Fibroblast of skin of left biceps (primary cell): ENCODE measurements around the gene LHX4.

ENCODE experiments used
- DNase-seq, 2 experiments: peaks; one replicate each; pipeline ENCODE4 v3.0.0-alpha.2; 2013; ENCODE audit warnings: low read depth in 2 of 2

The LHX4 gene

DNA sequence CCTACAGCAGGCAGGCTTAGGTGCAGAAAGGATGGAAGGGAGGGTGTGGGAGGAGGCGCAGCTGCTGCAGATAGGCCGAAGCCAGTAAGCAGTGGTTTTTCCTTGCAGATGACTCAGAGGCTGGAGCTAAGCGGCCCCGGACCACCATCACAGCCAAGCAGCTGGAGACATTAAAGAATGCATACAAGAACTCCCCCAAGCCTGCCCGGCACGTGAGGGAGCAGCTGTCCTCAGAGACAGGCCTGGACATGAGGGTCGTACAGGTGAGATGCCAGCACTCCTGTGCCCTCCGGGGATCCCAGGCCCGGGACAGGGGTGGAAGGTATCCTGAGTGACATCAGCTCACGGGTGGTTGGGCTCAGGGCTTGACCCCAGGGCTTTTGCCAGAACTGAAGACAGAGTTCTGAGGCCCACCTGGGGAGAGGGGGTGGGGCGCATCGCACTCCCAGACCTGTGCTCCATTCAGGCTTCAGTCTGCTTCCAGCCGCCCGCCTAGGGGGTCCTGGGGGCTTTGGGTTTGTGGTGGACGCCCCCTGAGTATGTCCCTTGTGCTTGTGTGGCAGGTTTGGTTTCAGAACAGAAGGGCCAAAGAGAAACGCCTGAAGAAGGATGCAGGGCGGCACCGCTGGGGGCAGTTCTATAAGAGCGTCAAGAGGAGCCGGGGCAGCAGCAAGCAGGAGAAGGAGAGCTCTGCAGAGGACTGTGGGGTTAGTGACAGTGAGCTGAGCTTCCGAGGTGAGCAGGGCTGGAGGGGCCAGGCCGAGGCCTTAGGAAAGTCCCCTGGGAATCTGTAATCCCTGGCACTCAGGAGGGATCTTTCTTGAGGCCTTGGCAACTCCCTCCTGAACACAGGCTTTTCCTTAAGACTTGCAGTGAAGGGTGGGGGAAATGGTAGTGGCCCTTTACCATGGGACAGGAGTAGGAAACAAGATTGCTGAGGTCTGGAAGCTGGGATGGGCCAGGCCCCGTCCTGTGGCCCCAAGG, 41.5 kb downstream of the LHX4 start:
- DNase-seq: peak; percentile 39 to 41

DNA sequence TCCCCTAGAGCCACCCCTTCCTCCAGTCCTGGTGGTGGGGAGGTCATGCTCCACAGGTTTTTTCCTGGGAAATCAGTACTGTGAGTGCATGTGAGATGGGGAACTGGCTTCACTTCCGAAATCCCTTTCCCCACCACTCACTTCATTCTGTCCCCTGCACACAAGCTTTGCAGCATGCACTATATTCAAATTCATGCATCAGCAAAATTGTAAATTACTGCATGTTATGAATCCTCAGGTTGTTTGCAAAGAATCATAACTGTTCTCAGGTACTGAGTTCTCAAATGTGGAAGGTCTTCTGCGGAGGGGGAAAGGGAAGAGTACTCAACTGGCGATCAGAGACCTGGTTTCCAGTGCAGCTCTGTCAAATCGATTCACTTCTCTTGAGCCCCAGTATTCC, 42.3 kb downstream of the LHX4 start:
- no peak for DNase-seq

DNA sequence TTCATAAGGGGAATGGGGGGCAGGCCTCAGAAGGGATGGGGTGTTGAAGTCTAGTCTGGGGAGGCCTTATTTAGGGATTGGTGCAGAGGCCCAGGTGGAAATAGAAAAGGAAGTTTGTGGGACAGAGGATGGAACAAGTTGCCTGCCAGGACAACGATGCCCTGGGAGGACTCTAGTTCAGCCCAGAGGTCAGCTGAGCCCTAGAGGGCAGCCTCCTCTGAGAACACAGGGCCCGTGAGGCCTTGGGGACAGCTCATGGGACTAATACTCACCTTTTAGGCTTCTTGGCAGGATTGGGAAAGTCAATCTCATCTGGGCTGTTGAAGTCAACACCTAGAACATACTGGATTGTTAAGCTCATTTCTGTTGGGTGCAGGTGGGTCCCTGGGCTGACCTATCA, 43.0 kb downstream of the LHX4 start:
- no peak for DNase-seq

DNA sequence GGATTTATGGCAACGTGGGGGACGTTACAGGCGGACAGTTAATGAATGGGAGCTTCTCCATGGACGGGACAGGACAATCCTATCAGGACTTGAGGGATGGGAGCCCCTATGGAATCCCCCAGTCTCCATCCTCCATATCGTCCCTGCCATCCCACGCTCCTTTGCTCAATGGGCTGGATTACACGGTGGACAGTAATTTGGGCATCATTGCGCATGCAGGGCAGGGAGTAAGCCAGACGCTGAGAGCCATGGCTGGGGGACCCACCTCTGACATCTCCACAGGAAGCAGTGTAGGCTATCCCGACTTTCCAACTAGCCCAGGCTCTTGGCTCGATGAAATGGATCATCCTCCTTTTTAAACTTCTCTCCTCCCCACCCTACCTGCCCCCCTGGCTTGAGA, 44.2 kb downstream of the LHX4 start:
- no peak for DNase-seq

DNA sequence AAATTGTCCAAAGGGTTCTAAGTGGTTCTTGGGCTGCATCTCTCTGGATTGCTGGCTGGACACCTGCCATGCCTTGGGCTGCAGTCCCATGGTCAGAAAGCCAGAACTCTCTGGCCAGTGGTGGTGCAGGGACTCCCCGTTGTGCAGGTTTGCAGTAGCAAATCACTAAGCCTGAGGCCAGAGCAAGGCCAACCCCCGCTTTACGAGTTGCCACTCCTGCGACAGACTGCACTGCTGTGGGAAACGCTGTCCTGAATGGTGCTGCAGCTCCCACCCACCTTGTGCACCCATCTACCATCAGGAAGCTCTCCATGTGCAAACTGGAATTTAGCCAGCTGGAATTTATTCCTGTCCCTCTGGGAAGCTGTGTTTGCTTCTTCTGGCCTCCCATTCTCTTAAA, 45.7 kb downstream of the LHX4 start:
- no peak for DNase-seq

DNA sequence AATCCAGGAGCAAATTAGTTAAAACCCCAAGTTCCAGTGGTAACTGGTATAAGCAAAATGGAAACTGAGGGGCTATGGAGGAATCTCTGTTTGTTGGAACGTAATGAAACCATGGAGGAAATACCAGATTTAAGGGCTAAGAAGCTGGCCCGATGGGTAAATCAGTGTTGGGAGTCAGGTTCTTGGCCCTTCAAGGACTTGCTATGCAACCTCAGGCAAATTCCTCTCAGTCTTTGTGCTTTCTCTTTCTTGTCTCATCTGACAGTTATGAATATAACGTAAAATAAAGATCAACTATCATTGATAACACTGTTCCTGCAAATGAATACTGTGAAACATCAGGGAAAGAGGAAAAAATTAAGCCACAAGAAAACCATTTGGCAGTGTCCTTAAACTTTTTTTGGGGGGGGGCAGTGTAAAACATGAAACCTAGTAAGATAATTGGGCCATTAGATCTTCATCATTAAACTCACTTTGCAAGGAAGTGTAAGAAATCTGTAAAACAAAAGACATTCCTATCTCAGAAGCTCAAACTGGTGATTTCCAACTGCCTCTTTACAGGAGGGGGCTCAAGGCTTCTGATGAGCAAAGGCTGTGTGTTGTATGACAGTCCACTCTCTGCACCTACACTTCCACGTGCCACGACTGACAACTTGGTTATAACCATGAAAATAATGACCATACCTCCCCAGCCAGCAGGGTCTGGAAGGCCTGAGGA, 47.6 kb downstream of the LHX4 start:
- DNase-seq: no peak

DNA sequence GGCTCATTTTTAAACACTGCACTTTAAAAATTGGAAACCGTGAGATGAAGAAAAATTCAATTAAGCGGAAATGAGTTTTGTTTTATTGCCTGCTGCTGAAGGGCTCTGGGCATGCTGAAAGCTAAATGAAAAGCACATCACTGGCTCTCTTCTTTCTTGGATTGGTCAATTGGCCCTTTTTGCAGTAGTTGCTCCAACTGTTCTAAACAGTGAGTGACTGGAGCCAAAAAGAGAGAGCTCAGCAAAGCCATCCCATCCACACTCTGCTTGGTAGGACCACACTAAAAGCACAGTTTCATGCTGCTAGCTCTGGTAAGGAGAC, 48.1 kb downstream of the LHX4 start:
- DNase-seq: no peak

DNA sequence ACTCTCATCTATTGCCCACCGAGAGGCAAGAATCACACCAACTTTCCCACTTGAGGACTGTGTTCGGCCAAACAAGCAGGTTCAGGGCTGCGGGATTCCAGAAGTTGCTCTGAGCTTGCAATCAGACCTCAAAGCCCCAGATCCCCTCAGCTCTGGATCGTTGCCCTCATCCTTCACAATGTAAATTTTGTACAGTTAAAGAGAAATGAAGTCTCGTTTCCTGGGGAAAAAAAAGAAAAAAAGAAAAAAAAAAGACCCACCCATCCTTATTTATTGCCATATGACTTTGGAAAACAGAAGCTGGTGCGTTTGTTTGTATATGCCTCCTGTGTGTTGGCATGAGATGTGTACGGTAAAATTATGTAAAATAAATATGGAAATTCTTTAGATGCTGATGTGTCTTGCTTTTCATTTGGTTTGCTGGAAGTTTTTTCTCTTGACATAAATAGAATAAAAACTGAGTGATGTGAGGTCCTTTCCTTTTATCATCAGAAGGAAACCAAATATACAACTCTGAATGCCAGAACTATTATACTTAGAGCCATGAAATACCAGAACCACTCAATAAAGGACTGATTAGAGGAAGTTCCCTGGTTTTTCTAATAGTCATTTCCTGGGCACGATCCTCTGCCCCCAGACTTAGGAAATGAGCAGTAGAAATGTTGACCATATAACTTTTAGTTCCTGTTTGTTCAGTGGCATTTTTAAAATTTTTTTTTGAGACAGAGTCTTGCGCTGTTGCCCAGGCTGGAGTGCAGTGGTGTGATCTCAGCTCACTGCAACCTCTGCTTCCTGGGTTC, 48.7 kb downstream of the LHX4 start:
- DNase-seq: no peak

DNA sequence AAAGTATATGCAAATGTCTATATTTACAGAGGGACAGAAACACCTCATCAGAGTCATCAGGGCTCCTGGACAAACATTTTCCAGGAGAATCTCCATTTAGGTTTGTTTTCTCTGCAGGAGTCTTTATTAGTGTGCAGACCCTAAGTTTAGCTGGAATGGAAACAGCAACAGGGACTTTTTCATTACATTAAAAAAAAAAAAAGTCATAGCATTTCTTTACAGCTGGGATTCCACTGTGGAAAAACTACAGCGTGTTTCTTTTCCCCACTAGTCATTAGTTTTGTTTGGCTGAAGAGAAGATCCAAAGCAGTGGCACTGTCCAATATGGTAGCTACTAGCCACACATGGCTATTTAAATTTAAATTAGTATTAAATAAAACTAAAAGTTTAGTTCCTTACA, 49.6 kb downstream of the LHX4 start:
- DNase-seq: no peak

DNA sequence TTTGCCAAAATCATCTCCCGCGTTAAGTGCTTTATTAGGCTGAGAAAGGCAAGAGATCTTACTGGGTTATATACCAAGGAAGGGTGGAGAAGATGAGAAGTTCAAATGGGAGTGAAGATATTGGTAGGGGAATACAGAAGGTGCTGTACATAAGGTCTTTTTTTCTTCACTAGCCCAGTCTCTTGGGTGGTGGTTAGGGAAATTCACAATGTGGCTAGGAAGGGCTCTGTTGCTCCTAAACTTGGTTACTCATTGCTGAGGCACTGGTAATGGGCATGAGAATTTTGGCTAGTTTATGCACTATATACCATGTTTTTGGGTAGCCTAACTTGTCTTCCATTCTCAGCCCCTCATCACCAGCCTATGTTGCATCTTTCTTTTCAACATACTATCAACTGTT, 50.6 kb downstream of the LHX4 start:
- DNase-seq: no peak

DNA sequence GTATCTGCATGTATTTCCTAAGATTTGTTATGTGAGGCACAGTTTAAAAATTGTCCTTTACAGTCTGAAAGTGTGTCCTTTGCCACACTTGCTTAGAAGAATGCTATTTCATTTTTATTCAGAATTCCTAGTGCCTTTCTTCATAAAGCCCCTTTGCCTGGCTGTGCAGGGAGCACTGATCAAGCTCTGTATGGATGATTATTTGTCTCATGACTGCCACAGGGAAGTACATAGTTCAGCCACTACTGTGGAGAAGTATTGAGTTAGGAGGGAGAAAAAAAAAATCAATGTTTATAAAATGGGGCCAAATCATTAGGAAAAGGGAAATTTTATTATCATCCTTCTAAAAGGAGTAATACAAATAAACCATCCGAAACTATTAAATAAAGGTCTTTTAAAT, 51.4 kb downstream of the LHX4 start:
- DNase-seq: no peak

DNA sequence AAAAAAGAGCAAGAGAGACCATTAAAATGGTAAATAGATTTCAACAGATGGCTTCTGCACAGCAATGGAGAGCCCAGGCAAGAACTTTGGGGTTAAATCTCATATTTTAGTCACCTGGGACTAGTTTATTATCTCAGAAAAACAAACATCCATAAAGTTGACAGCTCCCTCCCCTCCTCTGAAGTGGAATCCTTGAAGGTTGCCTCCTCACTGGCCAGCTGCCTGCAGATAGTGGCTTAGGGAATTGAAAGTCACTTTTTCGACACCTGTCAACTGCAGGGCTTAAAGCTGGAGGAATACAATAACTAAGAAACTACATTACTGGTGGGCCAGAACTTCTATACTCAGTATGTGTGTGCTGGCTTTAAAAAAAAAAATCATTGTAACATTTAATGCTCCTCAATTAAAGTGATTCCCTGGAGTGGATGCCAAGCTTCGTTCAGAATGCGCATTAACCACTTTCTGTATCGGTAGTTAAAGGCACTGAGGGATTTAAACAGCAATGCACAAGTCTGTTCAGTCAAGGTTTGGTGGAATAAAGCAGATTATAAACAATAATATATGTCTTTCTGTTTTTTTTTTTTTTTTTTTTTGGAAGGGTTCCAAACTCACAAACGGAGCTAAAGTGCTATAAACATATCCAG, 52.5 kb downstream of the LHX4 start:
- no peak for DNase-seq

DNA sequence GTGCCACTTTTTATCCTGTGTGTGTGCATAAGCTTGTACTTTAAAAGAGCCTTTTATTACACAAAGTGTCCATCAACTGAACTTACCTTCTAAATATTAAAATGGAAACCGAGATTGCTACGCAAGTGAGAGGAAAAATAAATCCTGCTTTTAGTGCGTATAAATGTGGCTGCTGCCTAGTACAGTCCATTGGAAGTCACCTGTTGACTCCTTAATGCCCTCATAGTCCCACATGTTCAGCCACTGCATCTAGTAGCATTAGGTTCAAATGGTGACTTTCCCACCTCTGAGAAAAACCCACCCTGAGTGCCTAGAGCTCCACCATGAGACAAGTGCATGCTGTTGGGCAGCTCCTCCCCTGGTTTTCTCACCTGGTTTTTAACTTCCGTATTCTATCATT, 53.0 kb downstream of the LHX4 start:
- no peak for DNase-seq

DNA sequence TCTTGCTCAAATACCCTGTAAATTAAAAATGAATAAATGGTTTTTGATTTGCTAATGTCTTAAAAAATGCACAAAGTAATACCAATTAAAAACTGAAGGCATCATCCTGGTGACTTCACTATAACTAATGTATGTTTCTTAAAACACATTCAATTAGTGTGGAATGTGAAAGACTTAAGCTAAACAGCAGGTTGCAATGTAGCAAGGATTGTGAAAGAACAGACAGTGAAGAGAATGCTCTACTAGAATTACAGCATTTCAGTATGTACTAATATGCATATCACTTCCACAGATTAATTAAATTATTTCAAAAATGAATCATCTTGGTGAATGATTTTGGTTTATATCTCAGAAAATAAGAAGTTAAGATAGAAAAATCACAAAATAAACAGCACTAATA, 56.4 kb downstream of the LHX4 start:
- no peak for DNase-seq

DNA sequence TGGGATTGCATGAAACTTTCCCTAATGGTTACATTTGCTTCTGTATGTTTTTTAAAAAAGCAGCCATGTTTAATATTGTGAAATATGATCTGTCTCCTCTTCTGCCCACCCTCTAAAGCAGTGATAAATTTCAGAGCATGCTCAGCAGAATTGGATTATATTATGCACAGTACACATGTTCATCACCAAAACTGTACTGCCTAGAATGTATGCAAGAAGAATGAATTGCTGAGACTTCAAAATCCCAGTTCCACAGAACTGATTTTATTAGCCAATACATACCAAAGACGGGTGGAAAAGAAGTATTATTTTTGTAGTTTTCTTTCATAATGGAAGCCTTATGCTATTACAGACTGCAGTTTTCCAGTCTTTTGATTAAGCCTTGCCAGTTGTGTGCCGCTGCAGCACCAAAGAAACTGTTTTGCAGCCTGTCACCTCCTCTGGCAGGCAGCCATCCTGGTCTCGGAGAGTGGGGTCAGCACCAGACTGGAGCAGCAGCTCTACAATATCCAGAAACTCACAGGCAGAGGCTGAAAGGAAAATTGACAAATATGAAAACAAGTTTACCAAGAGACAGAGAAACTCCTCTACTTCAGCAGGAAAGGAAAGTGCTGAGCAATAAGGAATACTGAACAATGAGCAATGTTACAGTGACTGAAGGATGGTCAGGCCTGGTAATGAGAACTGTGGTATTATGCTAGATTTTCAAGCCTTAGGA, 58.1 kb downstream of the LHX4 start:
- DNase-seq: no peak

DNA sequence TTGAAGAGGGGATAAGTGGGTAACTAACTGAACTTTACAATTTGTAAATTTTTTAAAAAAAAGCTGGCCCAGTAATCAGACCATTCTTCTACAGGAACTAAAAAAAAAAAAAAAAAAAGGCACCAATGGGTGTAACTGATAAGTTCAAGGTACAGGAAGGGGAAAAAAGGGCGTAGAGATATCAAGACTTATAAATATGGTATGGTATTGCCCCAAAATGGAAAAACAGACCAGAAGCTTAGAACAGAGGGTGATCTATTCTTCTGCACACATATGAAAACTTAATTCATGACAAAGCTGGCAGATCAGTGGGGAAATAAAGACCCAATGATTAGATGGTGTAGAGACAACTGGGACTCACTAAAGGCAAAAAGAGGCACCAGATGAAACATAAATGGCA, 58.9 kb downstream of the LHX4 start:
- no peak for DNase-seq

DNA sequence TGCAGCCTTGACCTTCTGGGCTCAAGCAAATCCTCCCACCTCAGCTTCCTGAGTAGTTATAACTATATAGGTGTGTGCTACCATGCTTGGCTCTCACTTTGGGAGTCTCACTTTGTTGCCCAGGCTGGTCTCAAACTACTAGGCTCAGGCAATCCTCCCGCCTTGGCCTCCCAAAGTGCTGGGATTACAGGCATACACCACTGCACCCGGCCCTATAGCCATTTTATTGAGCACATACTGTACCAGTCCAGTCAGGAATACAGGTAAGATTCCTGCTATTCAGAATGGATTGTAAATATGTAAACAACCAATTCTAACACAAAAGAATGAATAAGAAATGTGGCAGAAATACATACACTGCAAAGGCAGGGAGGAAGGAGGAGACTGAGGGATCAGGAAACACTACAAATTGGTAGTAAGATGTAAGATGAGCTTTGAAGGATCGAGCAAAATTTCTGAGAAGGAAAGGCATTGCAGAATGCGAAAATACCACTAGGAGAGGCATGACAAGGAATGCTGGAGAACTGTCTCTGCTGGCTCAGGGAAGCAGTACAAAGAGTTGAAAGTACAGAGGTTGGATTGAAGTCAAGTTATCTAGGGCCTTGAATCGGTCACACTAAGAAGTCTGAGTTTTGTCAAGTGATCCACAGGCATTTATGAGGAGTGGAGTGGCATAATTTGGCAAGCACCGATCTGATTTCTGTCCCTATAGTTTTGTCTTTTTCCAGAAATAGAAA, 60.4 kb downstream of the LHX4 start:
- DNase-seq: no peak

DNA sequence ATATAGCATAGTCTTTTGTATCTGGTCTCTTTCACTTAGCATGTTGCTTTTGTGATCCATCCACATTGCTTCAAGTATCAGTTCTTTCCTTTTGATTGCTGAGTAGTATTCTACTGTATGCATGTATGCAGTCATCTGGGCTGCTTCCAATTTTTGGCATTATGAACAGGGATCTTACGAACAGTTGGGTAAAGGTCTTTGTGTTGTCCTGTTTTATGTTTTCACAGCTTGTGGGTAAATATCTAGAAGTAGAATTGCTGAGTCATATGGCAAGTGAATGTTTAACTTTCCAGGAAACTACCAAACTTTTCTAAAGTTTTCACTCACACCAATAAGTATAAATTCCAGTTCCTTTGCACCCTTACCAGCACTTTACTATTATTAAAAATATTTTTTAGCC, 60.9 kb downstream of the LHX4 start:
- no peak for DNase-seq

DNA sequence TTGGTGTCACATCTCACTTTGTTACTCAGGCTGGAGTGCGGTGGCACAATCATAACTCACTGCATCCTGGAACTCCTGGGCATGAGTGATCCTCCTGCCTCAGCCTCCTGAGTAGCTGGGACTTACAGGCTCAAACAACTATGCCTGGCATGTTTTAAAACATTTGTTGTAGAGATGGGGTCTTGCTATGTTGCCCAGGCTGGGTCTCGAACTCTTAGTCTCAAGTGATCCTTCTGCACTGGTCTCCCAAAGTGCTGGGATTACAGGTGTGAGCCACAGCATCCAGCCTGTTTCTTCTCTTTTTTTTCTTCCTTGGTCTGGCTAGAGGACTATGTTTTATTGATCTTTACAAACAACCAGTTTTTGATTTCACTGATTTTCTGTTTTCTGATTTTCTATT, 64.6 kb downstream of the LHX4 start:
- DNase-seq: no peak

DNA sequence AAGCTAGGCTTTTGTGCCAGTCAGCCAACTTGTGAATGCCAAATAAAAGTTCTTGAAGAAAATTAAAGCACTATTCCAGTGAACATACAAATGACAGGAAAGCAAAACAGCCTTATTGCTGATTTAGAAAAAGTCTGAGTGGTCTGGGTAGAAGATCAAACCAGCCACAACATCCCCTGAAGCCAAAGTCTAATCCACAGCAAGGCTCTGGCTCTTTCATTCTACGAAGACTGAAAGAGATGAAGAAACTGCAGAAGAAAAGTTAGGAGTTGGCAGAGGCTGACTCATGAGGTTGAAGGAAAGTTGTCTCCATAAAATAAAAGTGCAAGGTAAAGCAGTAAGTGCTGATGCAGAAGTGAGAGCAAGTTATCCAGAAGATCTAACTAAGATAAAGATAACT, 65.9 kb downstream of the LHX4 start:
- no peak for DNase-seq
